Endothelial cell of umbilical vein (primary cell): Measurements from ENCODE around the gene MAP10. TPM values are rescaled to one million over a fixed set of nuclear protein-coding genes. Genes with fewer than 3 reads are reported as not detected.

Experiments used
- BruUV-seq: library from RNA; stranded (reverse); fragments of 400-500 nt; replicated peaks from 2 replicates; lab custom pipeline; 2021; lab: Mats Ljungman, UMichigan
- CTCF ChIA-PET: fragments of 300-600, 350-600 bp; sonication (Branson Sonifier 250); formaldehyde crosslinking; loops from one replicate; lab custom pipeline; 2021; ENCODE audit warnings: antibody characterized with exemption, inconsistent platforms; lab: Charles Lee
- POLR2A ChIA-PET: fragments of 300-600, 350-600 bp; sonication (Branson Sonifier 250); formaldehyde crosslinking; loops from one replicate; lab custom pipeline; 2021; ENCODE audit warnings: antibody characterized with exemption, inconsistent platforms; lab: Charles Lee
- DNase-seq: peaks from one replicate; pipeline ENCODE4 v3.0.0-alpha.2; 2011; ENCODE audit warnings: low read depth, low spot score
- FAIRE-seq: peaks from 2 replicates; lab custom pipeline; 2011; peaks lifted over from hg19 to GRCh38; lab: Jason Lieb, UNC
- H2AFZ ChIP-seq: 2 replicates; pipeline ENCODE4 v1.6.0; 2012; ENCODE audit warnings: low read depth, low read length, control low read depth, inconsistent platforms
- H3K27ac ChIP-seq: 2 replicates; pipeline ENCODE4 v1.5.1; 2011; ENCODE audit warnings: low read depth, mild to moderate bottlenecking, control low read depth, low read length, moderate library complexity; ENCODE audit not compliant: insufficient read depth
- H3K27me3 ChIP-seq, 2 experiments: 2 replicates each; pipeline versions ENCODE4 v1.6.0 to v1.6.1; 2011; ENCODE audit warnings: low read length in 2 of 2, mixed read lengths in 1 of 2; ENCODE audit not compliant: control insufficient read depth in 2 of 2, insufficient read depth in 2 of 2
- H3K36me3 ChIP-seq, 2 experiments: 2 replicates in 1 of 2; 3 replicates in 1 of 2; pipeline ENCODE4 v1.5.1; 2011; ENCODE audit warnings: low read length in 2 of 2, mild to moderate bottlenecking in 1 of 2, moderate library complexity in 1 of 2; ENCODE audit not compliant: control insufficient read depth in 2 of 2, insufficient read depth in 2 of 2; ENCODE audit errors: extremely low read depth in 1 of 2
- H3K4me1 ChIP-seq: 3 replicates; pipeline ENCODE4 v1.5.1; 2011; ENCODE audit warnings: mild to moderate bottlenecking, low read length; ENCODE audit not compliant: control insufficient read depth, insufficient read depth; ENCODE audit errors: extremely low read depth
- H3K4me2 ChIP-seq: 2 replicates; pipeline ENCODE4 v1.6.1; 2011; ENCODE audit warnings: low read length, control low read depth, mixed read lengths; ENCODE audit not compliant: insufficient read depth
- H3K4me3 ChIP-seq, 3 experiments: fragments of 200-600 bp in 1 of 3; sonication (generic), shearing (Covaris generic) in 1 of 3; replicated peaks in 1 of 3; 2 replicates each; pipeline ENCODE4 v1.5.1; 2011 to 2016; ENCODE audit warnings: control low read depth in 3 of 3, low read length in 3 of 3, mild to moderate bottlenecking in 2 of 3, inconsistent platforms in 1 of 3, low read depth in 1 of 3, moderate library complexity in 1 of 3; ENCODE audit not compliant: insufficient read depth in 1 of 3
- H3K79me2 ChIP-seq: 2 replicates; pipeline ENCODE4 v1.6.0; 2012; ENCODE audit warnings: low read length, inconsistent platforms; ENCODE audit not compliant: control insufficient read depth, insufficient read depth
- H3K9ac ChIP-seq: replicated peaks from 2 replicates; pipeline ENCODE3; 2011; ENCODE audit warnings: low read length, control low read depth; ENCODE audit not compliant: insufficient read depth; ENCODE audit errors: extremely low read depth
- H3K9me1 ChIP-seq: replicated peaks from 3 replicates; pipeline ENCODE4 v1.6.0; 2011; ENCODE audit warnings: mild to moderate bottlenecking, low read length; ENCODE audit not compliant: control insufficient read depth, insufficient read depth; ENCODE audit errors: extremely low read depth
- H3K9me3 ChIP-seq: replicated peaks from 2 replicates; pipeline ENCODE4 v1.5.1; 2012; ENCODE audit warnings: low read length, inconsistent platforms; ENCODE audit not compliant: control insufficient read depth, insufficient read depth
- H4K20me1 ChIP-seq: replicated peaks from 2 replicates; pipeline ENCODE3; 2011; ENCODE audit warnings: mild to moderate bottlenecking, low read length; ENCODE audit not compliant: control insufficient read depth, insufficient read depth; ENCODE audit errors: extremely low read depth
- CTCF ChIP-seq, 2 donors: IDR thresholded peaks; 1 replicate in 1 of 2; 2 replicates in 1 of 2; pipeline ENCODE4 v1.5.1; 2011; ENCODE audit warnings: low read length in 2 of 2, mild to moderate bottlenecking in 2 of 2, moderate library complexity in 2 of 2, control low read depth in 1 of 2, inconsistent platforms in 1 of 2, low read depth in 1 of 2; ENCODE audit not compliant: insufficient read depth in 1 of 2; ENCODE audit errors: extremely low read depth in 1 of 2
- EZH2 ChIP-seq: IDR thresholded peaks from 2 replicates; pipeline ENCODE4 v1.6.1; 2012; ENCODE audit warnings: borderline replicate concordance, low read depth, mild to moderate bottlenecking, moderate library complexity, low read length, inconsistent platforms; ENCODE audit not compliant: severe bottlenecking
- FOS ChIP-seq: IDR thresholded peaks from 2 replicates; pipeline ENCODE4 v1.6.1; 2011; ENCODE audit warnings: mild to moderate bottlenecking, low read length, moderate library complexity, borderline replicate concordance; ENCODE audit not compliant: insufficient read depth
- GATA2 ChIP-seq: IDR thresholded peaks from 2 replicates; pipeline ENCODE4 v1.7.0; 2011; ENCODE audit warnings: low read depth, mild to moderate bottlenecking, moderate library complexity, mixed read lengths, low read length; ENCODE audit not compliant: insufficient read length, insufficient read depth
- JUN ChIP-seq: IDR thresholded peaks from 2 replicates; pipeline ENCODE4 v1.6.1; 2011; ENCODE audit warnings: borderline replicate concordance, low read depth; ENCODE audit not compliant: insufficient read length, insufficient read depth
- POLR2AphosphoS5 ChIP-seq: IDR thresholded peaks from 2 replicates; pipeline ENCODE4 v1.6.1; 2012; ENCODE audit warnings: low read depth, mild to moderate bottlenecking, control low read depth, low read length, moderate library complexity; ENCODE audit not compliant: insufficient read depth
- dilution Hi-C: fragments of 300-500 bp; cut with MboI; formaldehyde crosslinking; loops from one replicate; pipeline ENCODE4 v1.15.0; 2019; ENCODE audit warnings: low sequenced_read_pairs; ENCODE audit not compliant: extremely low pct_ligation_motif_present
- intact Hi-C: fragments of 100-400 bp; cut with micrococcal nuclease; formaldehyde crosslinking; loops from one replicate; pipeline ENCODE4 v1.10.0; 2022
- polyA plus RNA-seq, 4 experiments: library from polyadenylated mRNA; depleted of rRNA in 3 of 4; stranded (reverse) in 3 of 4; unstranded in 1 of 4; fragments of >200 nt; gene quantifications; 2 replicates each; pipeline versions ENCODE4 v1.2.1 to v1.2.3, GENCODE V29; 2011 to 2012; ENCODE audit warnings: missing spikeins in 1 of 4
- total RNA-seq: library from RNA; stranded (reverse); gene quantifications from 2 replicates; pipeline ENCODE4 v1.2.3, GENCODE V29; 2021

The MAP10 gene
- total and polyA plus RNA-seq, 2 donors (not counting 3 experiments of a cell fraction or from before 2014, with no cell fraction given): 0.88 to 2.0 TPM

GRCh38 chr1:232820431-232820830 lies 15.2 kb downstream of the MAP10 start:
- dilution Hi-C loops: no loop called here
- BruUV-seq: no TSS peak

More at GRCh38 chr1:232820431-232820830, 15.2 kb downstream of the MAP10 start:
- CTCF ChIA-PET: no interaction called here
- H3K4me2 ChIP-seq: no peak overlapping the region
- POLR2A ChIA-PET: no interaction called here
- no peaks in the 10 kb centered on the region for H3K36me3 ChIP-seq
- H3K27ac ChIP-seq: no peak overlapping the region
- H4K20me1 ChIP-seq: no peaks in the 10 kb centered on the region
- no peak overlapping the region for H3K9ac ChIP-seq
- TF ChIP-seq POLR2AphosphoS5 (no peak), CTCF (IDR thresholded peaks at IDR 0.05; ENCODE audit: extremely low read depth in 1 of 2, insufficient read depth in 1 of 2, low read depth in 1 of 2, low read length in 2 of 2) (no peak), FOS (no peak), EZH2 (no peak), GATA2 (no peak), JUN (no peak)
- H3K27me3 ChIP-seq: no peaks in the 10 kb centered on the region
- no peak overlapping the region for H2AFZ ChIP-seq
- FAIRE-seq: no peak
- no peaks in the 10 kb centered on the region for H3K79me2 ChIP-seq
- no peak overlapping the region for H3K4me3 ChIP-seq
- no peak for DNase-seq
- no peaks in the 10 kb centered on the region for H3K9me1 ChIP-seq
- no peaks in the 10 kb centered on the region for H3K4me1 ChIP-seq
- intact Hi-C loops: no loop called here
- H3K9me3 ChIP-seq: no peaks in the 10 kb centered on the region
